PFSK-1 (cell line): ENCODE measurements around the gene TLE3.
A peak's percentile ranks its signal among the peaks of the same experiment; 100 is the strongest.

Experiments used
- POLR2AphosphoS5 ChIP-seq: IDR thresholded peaks from 2 replicates; pipeline ENCODE4 v1.6.1; 2012; ENCODE audit warnings: low read depth, mild to moderate bottlenecking, control low read depth, low read length, moderate library complexity
- SIN3A ChIP-seq: IDR thresholded peaks from 2 replicates; pipeline ENCODE4 v1.6.1; 2012; ENCODE audit warnings: mild to moderate bottlenecking, low read length, moderate library complexity, borderline replicate concordance; ENCODE audit not compliant: insufficient read depth

DNA sequence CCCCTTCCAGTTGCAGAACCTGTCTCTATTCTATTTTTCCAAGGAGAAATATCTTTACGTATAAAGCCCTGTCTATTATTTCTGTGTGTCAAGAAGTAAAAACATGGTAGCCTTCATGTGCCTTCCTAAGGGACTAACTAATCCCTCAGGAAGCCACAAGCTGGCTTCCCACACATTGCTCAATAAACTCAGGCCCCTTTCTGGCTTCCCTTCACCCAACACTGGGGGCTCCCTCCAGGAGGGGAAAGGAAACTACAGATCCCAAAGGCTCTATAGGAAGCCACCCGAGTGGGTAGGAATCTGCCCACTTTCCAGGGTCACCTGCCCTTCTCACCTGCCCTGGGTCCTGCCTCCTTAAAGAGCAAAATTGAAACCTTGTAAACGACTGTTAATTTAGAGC is 4.6 kb downstream of the TLE3 start:
- TF ChIP-seq POLR2AphosphoS5 (no peak), SIN3A (peak; percentile 51; the same call in 1 of the 2 replicates)
